OCI-LY7 (cell line): ENCODE results near the gene NDUFAF5. TPM values are rescaled to one million over a fixed set of nuclear protein-coding genes. Genes with fewer than 3 reads are reported as not detected.

ENCODE experiments used
- BruUV-seq: library from RNA; stranded (reverse); fragments of 400-500 nt; replicated peaks from 2 replicates; lab custom pipeline; 2021; lab: Mats Ljungman, UMichigan
- CTCF ChIA-PET: fragments of 300-600 bp; sonication (Branson Sonifier 250); formaldehyde crosslinking; loops from one replicate; lab custom pipeline; 2022; ENCODE audit warnings: antibody characterized with exemption; ENCODE audit not compliant: unreplicated experiment; lab: Charles Lee
- POLR2A ChIA-PET: fragments of 300-600 bp; sonication (Branson Sonifier 250); formaldehyde crosslinking; loops from one replicate; lab custom pipeline; 2022; ENCODE audit warnings: antibody characterized with exemption; lab: Charles Lee
- DNase-seq: peaks from one replicate; pipeline ENCODE4 v3.0.0-alpha.2; 2015; ENCODE audit warnings: low spot score
- H2AFZ ChIP-seq: fragments of 200-600 bp; sonication (generic), shearing (Covaris generic); 2 replicates; pipeline ENCODE4 v1.6.1; 2014; ENCODE audit warnings: mild to moderate bottlenecking, antibody characterized with exemption, low read length, moderate library complexity
- H3K27ac ChIP-seq: fragments of 200-600 bp; sonication (generic); 2 replicates; pipeline ENCODE4 v1.5.1; 2014; ENCODE audit warnings: mixed run types, low read depth, mild to moderate bottlenecking, moderate library complexity, low read length, inconsistent platforms; ENCODE audit not compliant: poor library complexity, severe bottlenecking
- H3K36me3 ChIP-seq: fragments of 200-600 bp; sonication (generic); 2 replicates; pipeline ENCODE4 v1.6.1; 2014; ENCODE audit warnings: mild to moderate bottlenecking, antibody characterized with exemption, low read length, moderate library complexity, mixed read lengths; ENCODE audit not compliant: insufficient read depth
- H3K4me1 ChIP-seq: fragments of 200-600 bp; sonication (generic); 2 replicates; pipeline ENCODE4 v1.5.1; 2014; ENCODE audit warnings: mild to moderate bottlenecking, low read length; ENCODE audit not compliant: insufficient read depth, poor library complexity, severe bottlenecking
- H3K4me2 ChIP-seq: fragments of 200-600 bp; sonication (generic); 2 replicates; pipeline ENCODE4 v1.6.1; 2014; ENCODE audit warnings: mild to moderate bottlenecking, low read length
- H3K4me3 ChIP-seq: fragments of 200-600 bp; sonication (generic); 2 replicates; pipeline ENCODE4 v1.5.1; 2014; ENCODE audit warnings: mild to moderate bottlenecking, low read depth, low read length; ENCODE audit not compliant: poor library complexity, severe bottlenecking
- H3K79me2 ChIP-seq: fragments of 200-600 bp; sonication (generic); 2 replicates; pipeline ENCODE4 v1.6.1; 2016; ENCODE audit warnings: low read depth, mild to moderate bottlenecking, low read length, moderate library complexity, mixed read lengths; ENCODE audit not compliant: insufficient read depth
- H3K9me2 ChIP-seq: fragments of 200-600 bp; sonication (generic); 2 replicates; pipeline ENCODE4 v1.6.1; 2016; ENCODE audit warnings: mild to moderate bottlenecking, low read length, mixed read lengths; ENCODE audit not compliant: insufficient read depth
- H3K9me3 ChIP-seq: fragments of 200-600 bp; sonication (generic); 2 replicates; pipeline ENCODE4 v1.6.1; 2014; ENCODE audit warnings: mild to moderate bottlenecking, mixed run types, low read length, mixed read lengths
- H4K20me1 ChIP-seq: fragments of 200-600 bp; sonication (generic); 2 replicates; pipeline ENCODE4 v1.6.1; 2014; ENCODE audit warnings: mild to moderate bottlenecking, antibody characterized with exemption, low read length, moderate library complexity, mixed read lengths; ENCODE audit not compliant: insufficient read depth
- EZH2phosphoT487 ChIP-seq: fragments of 200-600 bp; sonication (generic); IDR thresholded peaks from 2 replicates; pipeline ENCODE4 v1.6.1; 2018; ENCODE audit warnings: low read depth, borderline replicate concordance, mild to moderate bottlenecking, mixed run types, antibody characterized with exemption, low read length, moderate library complexity, mixed read lengths
- intact Hi-C: fragments of 100-400 bp; cut with micrococcal nuclease; formaldehyde crosslinking; loops from one replicate; pipeline ENCODE4 v1.10.0; 2022; ENCODE audit not compliant: unreplicated experiment
- total RNA-seq, 2 experiments: library from RNA; depleted of rRNA in 1 of 2; stranded (reverse); fragments of >200 nt in 1 of 2; shearing (Covaris generic) in 1 of 2; gene quantifications; 2 replicates each; pipeline ENCODE4 v1.2.3, GENCODE V29; 2014 to 2022
- TF ChIP-seq, protein P1 (sequence below): fragments of 200-600 bp; sonication (generic); conservative IDR thresholded peaks from 2 replicates; pipeline ENCODE4 v1.5.1; 2014; ENCODE audit warnings: mild to moderate bottlenecking, antibody characterized with exemption, low read length, moderate library complexity, mixed read lengths

The NDUFAF5 gene
- total RNA-seq, 2 experiments from 2014 or later, result 27.3 to 35.4 TPM

DNA sequence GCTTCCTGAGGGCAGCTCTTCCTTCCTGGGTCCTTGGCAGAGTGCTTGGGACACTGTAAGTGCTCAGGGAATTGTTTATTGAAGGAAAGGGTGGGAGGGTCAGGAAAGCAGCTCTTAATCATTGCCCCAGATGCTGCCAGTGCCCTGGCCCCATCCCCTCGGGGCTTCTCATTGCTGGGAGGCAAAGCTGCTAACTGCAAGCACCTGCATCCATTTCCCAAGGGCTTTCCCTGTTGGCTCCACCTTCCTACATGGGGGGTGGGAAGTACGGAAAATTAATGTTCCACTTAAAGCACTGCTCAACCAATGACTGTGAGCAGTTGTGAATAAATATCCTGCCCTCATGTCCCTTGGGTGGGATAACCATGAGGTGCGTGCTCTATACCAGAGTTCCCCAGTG lies 56.4 kb downstream of the NDUFAF5 start:
- Histone ChIP-seq H4K20me1 (no peaks in the 10 kb centered on the region), H2AFZ (no peak overlapping the region), H3K79me2 (no peaks in the 10 kb centered on the region), H3K9me2 (no peaks in the 10 kb centered on the region), H3K4me2 (no peak overlapping the region), H3K36me3 (no peaks in the 10 kb centered on the region), H3K27ac (no peak overlapping the region), H3K4me1 (no peaks in the 10 kb centered on the region), H3K4me3 (no peak overlapping the region), H3K9me3 (no peaks in the 10 kb centered on the region)
- intact Hi-C loops, result no loop called here
- CTCF ChIA-PET, result no interaction called here
- no TSS peak for BruUV-seq
- POLR2A ChIA-PET, result interaction anchor here (0.6 to 0.9 kb wide), 2 partner anchors 13 to 1266 kb away, joined by 3 read pairs; no protein-coding TSS in a partner anchor
- no peak for DNase-seq
- TF ChIP-seq, protein P1, sequence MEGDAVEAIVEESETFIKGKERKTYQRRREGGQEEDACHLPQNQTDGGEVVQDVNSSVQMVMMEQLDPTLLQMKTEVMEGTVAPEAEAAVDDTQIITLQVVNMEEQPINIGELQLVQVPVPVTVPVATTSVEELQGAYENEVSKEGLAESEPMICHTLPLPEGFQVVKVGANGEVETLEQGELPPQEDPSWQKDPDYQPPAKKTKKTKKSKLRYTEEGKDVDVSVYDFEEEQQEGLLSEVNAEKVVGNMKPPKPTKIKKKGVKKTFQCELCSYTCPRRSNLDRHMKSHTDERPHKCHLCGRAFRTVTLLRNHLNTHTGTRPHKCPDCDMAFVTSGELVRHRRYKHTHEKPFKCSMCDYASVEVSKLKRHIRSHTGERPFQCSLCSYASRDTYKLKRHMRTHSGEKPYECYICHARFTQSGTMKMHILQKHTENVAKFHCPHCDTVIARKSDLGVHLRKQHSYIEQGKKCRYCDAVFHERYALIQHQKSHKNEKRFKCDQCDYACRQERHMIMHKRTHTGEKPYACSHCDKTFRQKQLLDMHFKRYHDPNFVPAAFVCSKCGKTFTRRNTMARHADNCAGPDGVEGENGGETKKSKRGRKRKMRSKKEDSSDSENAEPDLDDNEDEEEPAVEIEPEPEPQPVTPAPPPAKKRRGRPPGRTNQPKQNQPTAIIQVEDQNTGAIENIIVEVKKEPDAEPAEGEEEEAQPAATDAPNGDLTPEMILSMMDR, result no peak
- no peak for TF ChIP-seq EZH2phosphoT487

GRCh38 chr20:13844296-13844695 lies 59.5 kb downstream of the NDUFAF5 start:
- no TSS peak for BruUV-seq
- Histone ChIP-seq H2AFZ (no peak overlapping the region), H3K9me3 (no peaks in the 10 kb centered on the region), H3K27ac (no peak overlapping the region), H3K79me2 (no peaks in the 10 kb centered on the region), H4K20me1 (no peaks in the 10 kb centered on the region), H3K4me1 (no peaks in the 10 kb centered on the region), H3K36me3 (no peaks in the 10 kb centered on the region), H3K4me2 (no peak overlapping the region), H3K4me3 (no peak overlapping the region), H3K9me2 (no peaks in the 10 kb centered on the region)
- no peak for DNase-seq
- no peak for TF ChIP-seq EZH2phosphoT487
- TF ChIP-seq, protein P1, result no peak
- intact Hi-C loops, result no loop called here
- CTCF ChIA-PET, result no interaction called here
- POLR2A ChIA-PET, result interaction anchor here (0.7 kb wide), 1 partner anchor 18 kb away, joined by 3 read pairs; no protein-coding TSS in a partner anchor

- TF ChIP-seq, protein P1, result no peak
- TF ChIP-seq EZH2phosphoT487, result no peak
- Histone ChIP-seq H3K9me3 (no peaks in the 10 kb centered on the region), H3K79me2 (no peaks in the 10 kb centered on the region), H2AFZ (no peak overlapping the region), H3K4me2 (no peak overlapping the region), H4K20me1 (no peaks in the 10 kb centered on the region), H3K36me3 (no peaks in the 10 kb centered on the region), H3K27ac (no peak overlapping the region), H3K4me3 (no peak overlapping the region), H3K4me1 (no peaks in the 10 kb centered on the region), H3K9me2 (no peaks in the 10 kb centered on the region)
- intact Hi-C loops, result no loop called here
- POLR2A ChIA-PET, result no interaction called here
- BruUV-seq, result no TSS peak
- CTCF ChIA-PET, result no interaction called here
- DNase-seq, result no peak
Observed at GRCh38 chr20:13851279-13851678, 66.5 kb downstream of the NDUFAF5 start.
